HG03039 (cell line): ENCODE data around the gene MTMR11.
"Not testable (repeated sequence)": the region's sequence is repeated elsewhere in the genome, so short reads cannot be mapped to it uniquely, and the experiment has no call there.

Experiments
- ATAC-seq: cut with Tn5 transposase; IDR thresholded peaks from one replicate; pipeline ENCODE4 v1.9.1; 2021; ENCODE audit warnings: mild to moderate bottlenecking, moderate library complexity; ENCODE audit not compliant: unreplicated experiment

MTMR11 gene

GRCh38 chr1:149936170-149936991 is at the start of gene MTMR11:
MTMR11 (minus strand) TSS chr1:149936879; CDS start chr1:149936647, 232 bp downstream.
- no peak for ATAC-seq

GRCh38 chr1:149979972-149980540 is 43.4 kb upstream of the MTMR11 start:
- no peak for ATAC-seq

- ATAC-seq = no peak
These were observed 42.7 kb upstream of the MTMR11 start for GRCh38 chr1:149979245-149979971.

GRCh38 chr1:149978547-149979023 is 41.9 kb upstream of the MTMR11 start:
- ATAC-seq = no peak

- ATAC-seq = no peak
These were observed 40.7 kb upstream of the MTMR11 start for GRCh38 chr1:149977345-149977744.

GRCh38 chr1:149972547-149972946 is 35.9 kb upstream of the MTMR11 start:
- no peak for ATAC-seq

GRCh38 chr1:149967646-149968045 is 31.0 kb upstream of the MTMR11 start:
- ATAC-seq = no peak

GRCh38 chr1:149967041-149967440 is 30.4 kb upstream of the MTMR11 start:
- ATAC-seq = no peak

GRCh38 chr1:149966405-149966804 is 29.7 kb upstream of the MTMR11 start:
- no peak for ATAC-seq

GRCh38 chr1:149965440-149965839 is 28.8 kb upstream of the MTMR11 start:
- ATAC-seq = no peak

GRCh38 chr1:149963358-149963757 is 26.7 kb upstream of the MTMR11 start:
- ATAC-seq = no peak

- ATAC-seq = no peak
These were observed 26.1 kb upstream of the MTMR11 start for GRCh38 chr1:149962736-149963135.

- ATAC-seq = no peak
These were observed 25.5 kb upstream of the MTMR11 start for GRCh38 chr1:149962039-149962647.

- ATAC-seq = not testable (repeated sequence)
These were observed 20.9 kb upstream of the MTMR11 start for GRCh38 chr1:149957548-149957947.

- no peak for ATAC-seq
These were observed 13.2 kb upstream of the MTMR11 start for GRCh38 chr1:149949911-149950310.

- ATAC-seq = no peak
These were observed 8.5 kb upstream of the MTMR11 start for GRCh38 chr1:149945206-149945605.

GRCh38 chr1:149942885-149943284 is 6.2 kb upstream of the MTMR11 start:
- no peak for ATAC-seq

- ATAC-seq = no peak
These were observed 5.5 kb upstream of the MTMR11 start for GRCh38 chr1:149942207-149942606.

GRCh38 chr1:149940427-149940826 is 3.7 kb upstream of the MTMR11 start:
- no peak for ATAC-seq

- ATAC-seq = not testable (repeated sequence)
These were observed 2.0 kb upstream of the MTMR11 start for GRCh38 chr1:149938668-149939003.

GRCh38 chr1:149937759-149938158 is 1.1 kb upstream of the MTMR11 start:
- no peak for ATAC-seq
